Measurements from ENCODE around the gene C20orf173. TPM values are rescaled to one million over a fixed set of nuclear protein-coding genes. Genes with fewer than 3 reads are reported as not detected.

Gene C20orf173
- total and polyA plus RNA-seq, 2 donors (not counting 1 experiment from before 2014, with no cell fraction given) = not detected

DNA sequence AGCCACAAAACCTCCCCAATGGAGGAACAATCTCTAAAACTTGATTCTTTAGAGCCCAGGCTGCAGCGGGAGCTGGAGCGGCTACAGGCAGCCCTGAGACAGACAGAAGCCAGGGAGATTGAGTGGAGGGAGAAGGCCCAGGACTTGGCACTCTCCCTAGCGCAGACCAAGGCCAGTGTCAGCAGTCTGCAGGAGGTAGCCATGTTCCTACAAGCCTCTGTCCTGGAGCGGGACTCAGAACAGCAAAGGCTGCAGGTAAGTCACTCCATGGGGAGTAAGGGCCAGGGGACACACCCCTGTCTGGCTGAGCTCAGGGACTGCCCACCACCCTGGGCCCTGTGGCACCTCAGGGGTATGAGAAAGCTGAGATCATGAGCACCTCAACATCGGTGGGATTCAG lies 24.7 kb downstream of the C20orf173 start:
- no peak overlapping the region for H3K9ac ChIP-seq (ENCODE audit: insufficient read depth, low read length)
- no peaks in the 10 kb centered on the region for H3K79me2 ChIP-seq (ENCODE audit: control insufficient read depth, insufficient read depth, low read length)
- H2AFZ ChIP-seq (ENCODE audit: low read length) = no peak overlapping the region
- H4K20me1 ChIP-seq (ENCODE audit: control insufficient read depth, extremely low read depth, insufficient read depth, low read length) = no peaks in the 10 kb centered on the region
- no peaks in the 10 kb centered on the region for H3K27me3 ChIP-seq (ENCODE audit: control insufficient read depth, insufficient read depth, low read length)
- H3K27ac ChIP-seq (ENCODE audit: insufficient read depth, low read length) = no peak overlapping the region
- H3K4me1 ChIP-seq (ENCODE audit: control insufficient read depth, extremely low read depth, insufficient read depth, low read length) = no peaks in the 10 kb centered on the region
- H3K4me3 ChIP-seq (replicated peaks in 1 of 4; ENCODE audit: control extremely low read depth in 1 of 4, insufficient read depth in 1 of 4, low read depth in 3 of 4, low read length in 4 of 4) = no peak overlapping the region
- H3K36me3 ChIP-seq (ENCODE audit: control insufficient read depth, insufficient read depth, low read length) = peaks cover 38% of the 10 kb centered on the region
- no peaks in the 10 kb centered on the region for H3K9me3 ChIP-seq (ENCODE audit: control insufficient read depth, insufficient read depth, low read depth, low read length)
- DNase-seq (ENCODE audit: low read depth in 2 of 2) = no peak
- no peak overlapping the region for H3K4me2 ChIP-seq (ENCODE audit: extremely low read depth, insufficient read depth, low read length)
- TF ChIP-seq EZH2 (IDR thresholded peaks at IDR 0.05; ENCODE audit: low read length, missing control alignments) = no peak
- TF ChIP-seq, protein P1, sequence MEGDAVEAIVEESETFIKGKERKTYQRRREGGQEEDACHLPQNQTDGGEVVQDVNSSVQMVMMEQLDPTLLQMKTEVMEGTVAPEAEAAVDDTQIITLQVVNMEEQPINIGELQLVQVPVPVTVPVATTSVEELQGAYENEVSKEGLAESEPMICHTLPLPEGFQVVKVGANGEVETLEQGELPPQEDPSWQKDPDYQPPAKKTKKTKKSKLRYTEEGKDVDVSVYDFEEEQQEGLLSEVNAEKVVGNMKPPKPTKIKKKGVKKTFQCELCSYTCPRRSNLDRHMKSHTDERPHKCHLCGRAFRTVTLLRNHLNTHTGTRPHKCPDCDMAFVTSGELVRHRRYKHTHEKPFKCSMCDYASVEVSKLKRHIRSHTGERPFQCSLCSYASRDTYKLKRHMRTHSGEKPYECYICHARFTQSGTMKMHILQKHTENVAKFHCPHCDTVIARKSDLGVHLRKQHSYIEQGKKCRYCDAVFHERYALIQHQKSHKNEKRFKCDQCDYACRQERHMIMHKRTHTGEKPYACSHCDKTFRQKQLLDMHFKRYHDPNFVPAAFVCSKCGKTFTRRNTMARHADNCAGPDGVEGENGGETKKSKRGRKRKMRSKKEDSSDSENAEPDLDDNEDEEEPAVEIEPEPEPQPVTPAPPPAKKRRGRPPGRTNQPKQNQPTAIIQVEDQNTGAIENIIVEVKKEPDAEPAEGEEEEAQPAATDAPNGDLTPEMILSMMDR (conservative IDR thresholded peaks at IDR 0.05 in 1 of 2, IDR thresholded peaks at IDR 0.05 in 1 of 2; ENCODE audit: low read depth in 1 of 2, low read length in 2 of 2) = no peak

DNA sequence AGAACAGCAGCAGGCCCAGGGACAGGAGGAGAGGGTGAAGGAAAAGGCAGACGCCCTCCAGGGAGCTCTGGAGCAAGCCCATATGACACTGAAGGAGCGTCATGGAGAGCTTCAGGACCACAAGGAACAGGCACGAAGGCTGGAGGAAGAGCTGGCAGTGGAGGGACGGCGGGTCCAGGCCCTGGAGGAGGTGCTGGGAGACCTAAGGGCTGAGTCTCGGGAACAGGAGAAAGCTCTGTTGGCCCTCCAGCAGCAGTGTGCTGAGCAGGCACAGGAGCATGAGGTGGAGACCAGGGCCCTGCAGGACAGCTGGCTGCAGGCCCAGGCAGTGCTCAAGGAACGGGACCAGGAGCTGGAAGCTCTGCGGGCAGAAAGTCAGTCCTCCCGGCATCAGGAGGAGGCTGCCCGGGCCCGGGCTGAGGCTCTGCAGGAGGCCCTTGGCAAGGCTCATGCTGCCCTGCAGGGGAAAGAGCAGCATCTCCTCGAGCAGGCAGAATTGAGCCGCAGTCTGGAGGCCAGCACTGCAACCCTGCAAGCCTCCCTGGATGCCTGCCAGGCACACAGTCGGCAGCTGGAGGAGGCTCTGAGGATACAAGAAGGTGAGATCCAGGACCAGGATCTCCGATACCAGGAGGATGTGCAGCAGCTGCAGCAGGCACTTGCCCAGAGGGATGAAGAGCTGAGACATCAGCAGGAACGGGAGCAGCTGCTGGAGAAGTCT lies 25.5 kb downstream of the C20orf173 start:
- DNase-seq (ENCODE audit: low read depth in 2 of 2) = peak in 1 of 2 donors; percentile 3
- H2AFZ ChIP-seq (ENCODE audit: low read length) = no peak overlapping the region
- H3K79me2 ChIP-seq (ENCODE audit: control insufficient read depth, insufficient read depth, low read length) = no peaks in the 10 kb centered on the region
- H3K27ac ChIP-seq (ENCODE audit: insufficient read depth, low read length) = no peak overlapping the region
- H3K4me1 ChIP-seq (ENCODE audit: control insufficient read depth, extremely low read depth, insufficient read depth, low read length) = no peaks in the 10 kb centered on the region
- H3K9ac ChIP-seq (ENCODE audit: insufficient read depth, low read length) = no peak overlapping the region
- no peak overlapping the region for H3K4me2 ChIP-seq (ENCODE audit: extremely low read depth, insufficient read depth, low read length)
- H4K20me1 ChIP-seq (ENCODE audit: control insufficient read depth, extremely low read depth, insufficient read depth, low read length) = no peaks in the 10 kb centered on the region
- H3K36me3 ChIP-seq (ENCODE audit: control insufficient read depth, insufficient read depth, low read length) = peaks cover 41% of the 10 kb centered on the region
- TF ChIP-seq EZH2 (IDR thresholded peaks at IDR 0.05; ENCODE audit: low read length, missing control alignments) = no peak
- TF ChIP-seq, protein P1 (conservative IDR thresholded peaks at IDR 0.05 in 1 of 2, IDR thresholded peaks at IDR 0.05 in 1 of 2; ENCODE audit: low read depth in 1 of 2, low read length in 2 of 2) = no peak
- no peaks in the 10 kb centered on the region for H3K27me3 ChIP-seq (ENCODE audit: control insufficient read depth, insufficient read depth, low read length)
- no peaks in the 10 kb centered on the region for H3K9me3 ChIP-seq (ENCODE audit: control insufficient read depth, insufficient read depth, low read depth, low read length)
- no peak overlapping the region for H3K4me3 ChIP-seq (replicated peaks in 1 of 4; ENCODE audit: control extremely low read depth in 1 of 4, insufficient read depth in 1 of 4, low read depth in 3 of 4, low read length in 4 of 4)

DNA sequence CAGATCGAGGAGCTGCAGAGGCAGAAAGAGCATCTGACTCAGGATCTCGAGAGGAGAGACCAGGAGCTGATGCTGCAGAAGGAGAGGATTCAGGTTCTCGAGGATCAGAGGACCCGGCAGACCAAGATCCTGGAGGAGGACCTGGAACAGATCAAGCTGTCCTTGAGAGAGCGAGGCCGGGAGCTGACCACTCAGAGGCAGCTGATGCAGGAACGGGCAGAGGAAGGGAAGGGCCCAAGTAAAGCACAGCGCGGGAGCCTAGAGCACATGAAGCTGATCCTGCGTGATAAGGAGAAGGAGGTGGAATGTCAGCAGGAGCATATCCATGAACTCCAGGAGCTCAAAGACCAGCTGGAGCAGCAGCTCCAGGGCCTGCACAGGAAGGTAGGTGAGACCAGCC lies 26.2 kb downstream of the C20orf173 start:
- no peak for TF ChIP-seq EZH2 (IDR thresholded peaks at IDR 0.05; ENCODE audit: low read length, missing control alignments)
- TF ChIP-seq, protein P1 (conservative IDR thresholded peaks at IDR 0.05 in 1 of 2, IDR thresholded peaks at IDR 0.05 in 1 of 2; ENCODE audit: low read depth in 1 of 2, low read length in 2 of 2) = no peak
- Histone ChIP-seq H2AFZ (ENCODE audit: low read length) (no peak overlapping the region), H3K9ac (ENCODE audit: insufficient read depth, low read length) (no peak overlapping the region), H3K4me2 (ENCODE audit: extremely low read depth, insufficient read depth, low read length) (no peak overlapping the region), H3K79me2 (ENCODE audit: control insufficient read depth, insufficient read depth, low read length) (no peaks in the 10 kb centered on the region), H4K20me1 (ENCODE audit: control insufficient read depth, extremely low read depth, insufficient read depth, low read length) (no peaks in the 10 kb centered on the region), H3K4me1 (ENCODE audit: control insufficient read depth, extremely low read depth, insufficient read depth, low read length) (no peaks in the 10 kb centered on the region), H3K4me3 (replicated peaks in 1 of 4; ENCODE audit: control extremely low read depth in 1 of 4, insufficient read depth in 1 of 4, low read depth in 3 of 4, low read length in 4 of 4) (no peak overlapping the region), H3K27me3 (ENCODE audit: control insufficient read depth, insufficient read depth, low read length) (no peaks in the 10 kb centered on the region), H3K9me3 (ENCODE audit: control insufficient read depth, insufficient read depth, low read depth, low read length) (no peaks in the 10 kb centered on the region), H3K27ac (ENCODE audit: insufficient read depth, low read length) (no peak overlapping the region), H3K36me3 (ENCODE audit: control insufficient read depth, insufficient read depth, low read length) (peaks cover 37% of the 10 kb centered on the region)
- no peak for DNase-seq (ENCODE audit: low read depth in 2 of 2)

All from fibroblast of lung (primary cell).